Activated naive CD8-positive, alpha-beta T cell (primary cell): ENCODE data around the gene RET.
"Not testable (repeated sequence)": the region's sequence is repeated elsewhere in the genome, so short reads cannot be mapped to it uniquely, and the experiment has no call there.

Source experiments
- H3K27ac Mint-ChIP-seq: one replicate; pipeline ENCODE4 v1.8.0; 2021; ENCODE audit warnings: mixed read lengths
- H3K27me3 Mint-ChIP-seq: one replicate; pipeline ENCODE4 v1.8.0; 2021; ENCODE audit warnings: mixed read lengths
- H3K36me3 Mint-ChIP-seq: one replicate; pipeline ENCODE4 v1.8.0; 2021; ENCODE audit warnings: mixed read lengths
- H3K4me1 Mint-ChIP-seq: one replicate; pipeline ENCODE4 v1.8.0; 2021; ENCODE audit warnings: low read depth, mixed read lengths
- H3K4me3 Mint-ChIP-seq: one replicate; pipeline ENCODE4 v1.8.0; 2021; ENCODE audit warnings: mild to moderate bottlenecking, mixed read lengths
- H3K9me3 Mint-ChIP-seq: one replicate; pipeline ENCODE4 v1.8.0; 2021; ENCODE audit warnings: low read depth, mixed read lengths

RET gene

DNA sequence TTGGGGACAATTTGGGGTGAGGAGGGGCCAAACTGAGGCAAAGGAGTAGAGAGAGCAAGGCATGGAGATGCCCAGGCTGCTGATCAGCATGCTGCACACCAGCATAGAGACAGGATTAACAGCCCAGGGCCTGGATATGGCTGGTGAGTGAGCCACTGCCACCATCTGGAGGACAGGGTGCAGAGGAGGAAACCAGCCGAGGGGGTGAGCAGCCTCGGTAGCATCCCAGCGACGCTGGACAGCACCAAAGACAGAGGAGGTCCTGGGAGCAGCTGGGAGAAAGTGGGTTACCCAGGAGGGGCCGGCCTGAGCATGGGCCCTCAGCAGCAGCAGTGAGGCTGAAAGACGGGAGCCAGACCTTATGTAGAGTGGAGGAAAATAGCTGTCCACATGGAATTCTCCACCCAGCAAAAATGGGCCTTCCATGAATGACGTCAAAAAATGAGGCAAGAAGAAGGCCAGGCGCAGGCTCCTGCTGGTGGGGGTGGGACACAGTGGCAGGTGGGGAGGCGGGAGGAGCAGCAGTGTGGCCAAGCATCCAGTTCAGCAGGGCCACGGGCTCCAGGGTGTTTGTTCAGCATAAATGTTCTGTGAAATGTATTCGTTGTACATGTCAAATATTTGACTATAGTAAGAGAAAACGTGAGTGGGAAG lies 16.7 kb downstream of the RET start:
- Mint-ChIP-seq H3K4me3 (no peak overlapping the region), H3K27me3 (peaks cover 1% of the 10 kb centered on the region), H3K9me3 (no peaks in the 10 kb centered on the region), H3K27ac (no peak overlapping the region), H3K36me3 (no peaks in the 10 kb centered on the region), H3K4me1 (no peaks in the 10 kb centered on the region)

GRCh38 chr10:43094085-43094484 lies 17.2 kb downstream of the RET start:
- no peaks in the 10 kb centered on the region for H3K9me3 Mint-ChIP-seq
- H3K4me3 Mint-ChIP-seq, result no peak overlapping the region
- H3K36me3 Mint-ChIP-seq, result no peaks in the 10 kb centered on the region
- peaks cover 1% of the 10 kb centered on the region for H3K27me3 Mint-ChIP-seq
- no peaks in the 10 kb centered on the region for H3K4me1 Mint-ChIP-seq
- no peak overlapping the region for H3K27ac Mint-ChIP-seq

GRCh38 chr10:43099339-43099738 lies 22.5 kb downstream of the RET start:
- H3K36me3 Mint-ChIP-seq, H3K9me3 Mint-ChIP-seq, H3K4me3 Mint-ChIP-seq, H3K27ac Mint-ChIP-seq, H3K4me1 Mint-ChIP-seq: not testable (repeated sequence)
- peaks cover 14% of the 10 kb centered on the region for H3K27me3 Mint-ChIP-seq

GRCh38 chr10:43099928-43100327 lies 23.1 kb downstream of the RET start:
- H3K9me3 Mint-ChIP-seq, result no peaks in the 10 kb centered on the region
- peaks cover 14% of the 10 kb centered on the region for H3K27me3 Mint-ChIP-seq
- H3K4me3 Mint-ChIP-seq, result no peak overlapping the region
- peaks cover under 1% of the 10 kb centered on the region for H3K4me1 Mint-ChIP-seq
- no peak overlapping the region for H3K27ac Mint-ChIP-seq
- no peaks in the 10 kb centered on the region for H3K36me3 Mint-ChIP-seq

DNA sequence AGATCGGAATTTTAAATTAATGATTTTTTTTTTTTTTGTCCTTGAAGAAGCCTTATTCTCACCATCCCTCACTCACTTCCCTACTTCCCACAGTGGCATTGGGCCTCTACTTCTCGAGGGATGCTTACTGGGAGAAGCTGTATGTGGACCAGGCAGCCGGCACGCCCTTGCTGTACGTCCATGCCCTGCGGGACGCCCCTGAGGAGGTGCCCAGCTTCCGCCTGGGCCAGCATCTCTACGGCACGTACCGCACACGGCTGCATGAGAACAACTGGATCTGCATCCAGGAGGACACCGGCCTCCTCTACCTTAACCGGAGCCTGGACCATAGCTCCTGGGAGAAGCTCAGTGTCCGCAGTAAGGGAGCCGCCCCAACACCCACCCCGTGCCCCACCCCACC lies 23.5 kb downstream of the RET start:
- H3K36me3 Mint-ChIP-seq, result no peaks in the 10 kb centered on the region
- H3K4me3 Mint-ChIP-seq, result no peak overlapping the region
- peaks cover 3% of the 10 kb centered on the region for H3K4me1 Mint-ChIP-seq
- no peak overlapping the region for H3K27ac Mint-ChIP-seq
- H3K27me3 Mint-ChIP-seq, result peaks cover 14% of the 10 kb centered on the region
- no peaks in the 10 kb centered on the region for H3K9me3 Mint-ChIP-seq

DNA sequence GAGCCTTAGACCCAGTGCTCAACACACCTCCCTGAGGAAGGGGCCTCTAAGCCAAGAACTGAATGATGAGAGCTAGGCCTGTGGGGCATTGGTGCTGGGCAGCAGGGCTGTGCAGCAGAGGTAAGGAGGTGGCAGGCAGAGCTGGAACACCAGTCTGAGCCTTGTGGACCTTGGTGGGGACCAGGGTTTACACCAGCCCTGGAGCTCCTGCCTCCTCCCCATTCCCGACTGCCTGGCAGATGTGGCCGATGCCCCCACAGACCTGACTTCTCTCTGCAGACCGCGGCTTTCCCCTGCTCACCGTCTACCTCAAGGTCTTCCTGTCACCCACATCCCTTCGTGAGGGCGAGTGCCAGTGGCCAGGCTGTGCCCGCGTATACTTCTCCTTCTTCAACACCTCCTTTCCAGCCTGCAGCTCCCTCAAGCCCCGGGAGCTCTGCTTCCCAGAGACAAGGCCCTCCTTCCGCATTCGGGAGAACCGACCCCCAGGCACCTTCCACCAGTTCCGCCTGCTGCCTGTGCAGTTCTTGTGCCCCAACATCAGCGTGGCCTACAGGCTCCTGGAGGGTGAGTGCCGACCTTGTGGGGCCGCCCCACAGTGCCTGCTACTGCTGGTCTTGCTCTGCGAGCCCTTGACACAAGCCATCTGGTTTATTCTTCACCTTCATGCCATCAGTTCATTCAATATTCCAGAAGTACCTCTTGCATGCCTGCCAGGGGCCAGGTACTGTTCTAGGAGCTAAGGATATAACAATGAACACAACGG lies 25.4 kb downstream of the RET start:
- H3K4me1 Mint-ChIP-seq, result peaks cover 5% of the 10 kb centered on the region
- H3K27me3 Mint-ChIP-seq, result peaks cover 14% of the 10 kb centered on the region
- no peaks in the 10 kb centered on the region for H3K9me3 Mint-ChIP-seq
- H3K27ac Mint-ChIP-seq, result no peak overlapping the region
- peak overlapping the region; percentile 38 for H3K4me3 Mint-ChIP-seq
- no peaks in the 10 kb centered on the region for H3K36me3 Mint-ChIP-seq

- Mint-ChIP-seq H3K4me3 (peak overlapping the region; percentile 75), H3K9me3 (no peaks in the 10 kb centered on the region), H3K27me3 (peaks cover 14% of the 10 kb centered on the region), H3K27ac (no peak overlapping the region), H3K36me3 (no peaks in the 10 kb centered on the region), H3K4me1 (peaks cover 5% of the 10 kb centered on the region)
These were observed 28.5 kb downstream of the RET start for GRCh38 chr10:43105102-43105955.

- H3K4me1 Mint-ChIP-seq, result peaks cover 5% of the 10 kb centered on the region
- H3K9me3 Mint-ChIP-seq, result no peaks in the 10 kb centered on the region
- peaks cover 14% of the 10 kb centered on the region for H3K27me3 Mint-ChIP-seq
- H3K36me3 Mint-ChIP-seq, result no peaks in the 10 kb centered on the region
- no peak overlapping the region for H3K4me3 Mint-ChIP-seq
- no peak overlapping the region for H3K27ac Mint-ChIP-seq
These were observed 29.0 kb downstream of the RET start for GRCh38 chr10:43105956-43106229.

DNA sequence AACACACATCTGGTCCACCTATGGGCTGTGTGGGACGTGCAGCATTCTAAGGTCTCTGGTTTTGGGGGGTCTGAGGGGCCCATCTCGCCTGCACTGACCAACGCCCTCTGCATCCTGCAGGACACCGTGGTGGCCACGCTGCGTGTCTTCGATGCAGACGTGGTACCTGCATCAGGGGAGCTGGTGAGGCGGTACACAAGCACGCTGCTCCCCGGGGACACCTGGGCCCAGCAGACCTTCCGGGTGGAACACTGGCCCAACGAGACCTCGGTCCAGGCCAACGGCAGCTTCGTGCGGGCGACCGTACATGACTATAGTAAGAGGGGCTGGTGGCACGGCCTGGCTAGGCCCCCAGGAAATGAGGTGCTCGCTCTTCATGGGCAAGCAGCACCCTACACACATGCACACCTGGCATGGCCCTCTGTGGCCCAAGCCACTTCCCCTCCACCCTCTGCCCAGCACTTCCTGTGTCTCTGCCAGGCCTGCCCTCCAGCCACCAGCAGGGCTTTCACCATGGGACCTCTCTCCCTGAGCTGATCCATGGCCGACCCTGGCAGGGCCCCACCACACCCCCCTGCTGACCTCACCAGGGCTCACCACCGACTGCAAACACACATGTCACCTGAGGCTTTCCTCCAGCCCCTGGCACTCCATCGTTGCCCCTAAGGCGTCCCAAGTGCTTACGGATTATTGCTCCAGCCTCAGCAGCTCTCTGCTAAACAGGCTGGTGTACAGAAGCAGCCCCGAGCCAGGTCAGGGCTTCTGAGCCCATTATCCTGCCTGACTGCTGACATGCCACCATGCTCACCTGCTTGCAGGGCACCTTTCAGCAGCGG lies 29.6 kb downstream of the RET start:
- H3K27me3 Mint-ChIP-seq, result peaks cover 14% of the 10 kb centered on the region
- H3K4me1 Mint-ChIP-seq, result peaks cover 5% of the 10 kb centered on the region
- peak overlapping the region; percentile 17 for H3K4me3 Mint-ChIP-seq
- no peaks in the 10 kb centered on the region for H3K36me3 Mint-ChIP-seq
- H3K9me3 Mint-ChIP-seq, result no peaks in the 10 kb centered on the region
- no peak overlapping the region for H3K27ac Mint-ChIP-seq

- no peak overlapping the region for H3K27ac Mint-ChIP-seq
- no peak overlapping the region for H3K4me3 Mint-ChIP-seq
- H3K9me3 Mint-ChIP-seq, result no peaks in the 10 kb centered on the region
- H3K4me1 Mint-ChIP-seq, result peaks cover 5% of the 10 kb centered on the region
- peaks cover under 1% of the 10 kb centered on the region for H3K27me3 Mint-ChIP-seq
- no peaks in the 10 kb centered on the region for H3K36me3 Mint-ChIP-seq
These were observed 32.1 kb downstream of the RET start for GRCh38 chr10:43108951-43109350.

DNA sequence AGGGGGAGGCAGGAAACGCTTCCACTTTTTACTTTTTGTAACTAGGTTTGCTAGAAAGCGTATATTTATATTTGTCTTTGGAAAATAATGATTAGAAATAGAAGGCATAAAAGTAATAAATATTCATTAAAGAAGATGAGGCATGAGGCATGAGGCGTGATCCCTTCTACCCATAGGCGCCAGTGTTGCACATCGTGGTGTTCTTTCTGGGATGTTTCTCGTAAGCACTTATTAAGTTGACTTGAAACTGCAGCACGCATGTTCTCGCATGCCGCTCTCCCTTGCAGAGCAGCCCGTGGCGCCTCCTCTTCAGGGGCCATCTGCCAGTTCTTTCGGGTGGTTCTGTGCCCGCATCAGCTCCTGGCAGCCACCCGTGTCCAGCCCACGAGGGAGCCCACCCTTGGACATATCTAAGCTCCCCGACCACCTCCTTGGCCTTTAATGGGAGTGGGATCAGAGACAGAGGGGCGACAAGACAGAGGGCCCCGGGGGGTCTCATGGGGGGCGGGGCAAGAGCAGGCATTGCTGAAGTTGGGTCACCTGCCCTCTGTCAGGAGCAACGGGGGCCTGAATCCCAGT lies 32.9 kb downstream of the RET start:
- H3K4me1 Mint-ChIP-seq, result peaks cover 5% of the 10 kb centered on the region
- no peak overlapping the region for H3K27ac Mint-ChIP-seq
- H3K27me3 Mint-ChIP-seq, result no peaks in the 10 kb centered on the region
- no peak overlapping the region for H3K4me3 Mint-ChIP-seq
- no peaks in the 10 kb centered on the region for H3K36me3 Mint-ChIP-seq
- H3K9me3 Mint-ChIP-seq, result no peaks in the 10 kb centered on the region

DNA sequence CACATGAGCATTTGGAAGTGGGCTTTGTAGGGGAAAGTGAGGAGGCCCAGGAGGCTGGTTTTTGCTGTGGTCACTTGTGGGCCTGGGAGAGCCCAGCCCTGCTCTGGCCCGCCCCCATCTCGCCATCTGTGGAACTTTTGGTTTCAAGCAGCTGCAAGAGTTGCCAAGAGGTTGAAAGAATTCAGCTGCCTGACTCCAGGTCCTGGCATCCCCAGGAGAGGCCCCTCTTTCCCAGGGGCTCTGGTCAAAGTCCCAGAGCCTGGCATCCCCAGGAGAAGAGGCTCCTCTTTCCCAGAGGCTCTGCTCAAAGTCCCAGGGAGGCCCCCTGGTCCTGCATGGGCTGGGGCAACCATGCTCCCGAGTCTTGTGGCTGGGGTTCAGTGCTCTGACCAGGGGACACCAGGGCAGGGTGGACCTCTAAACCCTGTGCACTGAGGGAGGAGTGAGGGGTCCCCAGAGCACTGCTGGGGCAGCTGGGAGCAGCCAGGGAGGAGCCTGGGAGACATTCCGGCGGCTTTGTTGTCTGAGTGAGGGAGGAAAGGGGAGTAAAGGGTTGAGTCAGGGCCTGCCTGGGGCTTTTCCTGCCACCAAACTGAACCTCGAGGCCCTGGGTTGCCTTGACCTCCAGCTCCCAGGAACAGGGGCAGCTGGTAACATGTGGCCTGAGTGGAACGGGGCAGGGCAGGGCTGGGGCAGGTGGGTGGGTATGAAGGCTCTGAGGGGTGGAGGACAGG lies 33.6 kb downstream of the RET start:
- Mint-ChIP-seq H3K36me3 (no peaks in the 10 kb centered on the region), H3K27me3 (no peaks in the 10 kb centered on the region), H3K4me3 (no peak overlapping the region), H3K4me1 (peaks cover 1% of the 10 kb centered on the region), H3K9me3 (no peaks in the 10 kb centered on the region), H3K27ac (no peak overlapping the region)

GRCh38 chr10:43111101-43111500 lies 34.2 kb downstream of the RET start:
- Mint-ChIP-seq H3K9me3 (no peaks in the 10 kb centered on the region), H3K4me3 (no peak overlapping the region), H3K27me3 (no peaks in the 10 kb centered on the region), H3K27ac (no peak overlapping the region), H3K4me1 (peaks cover 1% of the 10 kb centered on the region), H3K36me3 (no peaks in the 10 kb centered on the region)
